Fibroblast of lung (primary cell): ENCODE measurements around the gene EIF5A2. TPM values are rescaled to one million over a fixed set of nuclear protein-coding genes. Genes with fewer than 3 reads are reported as not detected.
A peak's percentile ranks its signal among the peaks of the same experiment; 100 is the strongest.

Experiments used
- DNase-seq, 2 donors: peaks; one replicate each; pipeline versions ENCODE4 v3.0.0 to v3.0.0-alpha.2; 2010; ENCODE audit warnings: low read depth in 2 of 2
- H2AFZ ChIP-seq: 2 replicates; pipeline ENCODE4 v1.5.1; 2012; ENCODE audit warnings: low read length, control low read depth, inconsistent platforms
- H3K27ac ChIP-seq: 2 replicates; pipeline ENCODE4 v1.5.1; 2011; ENCODE audit warnings: low read length, control low read depth; ENCODE audit not compliant: insufficient read depth
- H3K27me3 ChIP-seq: 2 replicates; pipeline ENCODE4 v1.5.1; 2011; ENCODE audit warnings: mild to moderate bottlenecking, low read length; ENCODE audit not compliant: control insufficient read depth, insufficient read depth
- H3K36me3 ChIP-seq: 2 replicates; pipeline ENCODE4 v1.5.1; 2011; ENCODE audit warnings: low read length; ENCODE audit not compliant: control insufficient read depth, insufficient read depth
- H3K4me1 ChIP-seq: 2 replicates; pipeline ENCODE4 v1.5.1; 2011; ENCODE audit warnings: low read length; ENCODE audit not compliant: control insufficient read depth, insufficient read depth; ENCODE audit errors: extremely low read depth
- H3K4me2 ChIP-seq: 2 replicates; pipeline ENCODE4 v1.5.1; 2011; ENCODE audit warnings: low read length, control low read depth; ENCODE audit not compliant: insufficient read depth; ENCODE audit errors: extremely low read depth
- H3K4me3 ChIP-seq, 4 experiments: fragments of 200-600 bp in 1 of 4; sonication (generic) in 1 of 4; replicated peaks in 1 of 4; 2 replicates each; pipeline ENCODE4 v1.5.1; 2011 to 2016; ENCODE audit warnings: low read length in 4 of 4, low read depth in 3 of 4, mild to moderate bottlenecking in 3 of 4, control low read depth in 2 of 4, inconsistent platforms in 1 of 4, mixed read lengths in 1 of 4; ENCODE audit not compliant: insufficient read depth in 1 of 4; ENCODE audit errors: control extremely low read depth in 1 of 4
- H3K79me2 ChIP-seq: 2 replicates; pipeline ENCODE4 v1.5.1; 2012; ENCODE audit warnings: mild to moderate bottlenecking, low read length, inconsistent platforms; ENCODE audit not compliant: control insufficient read depth, insufficient read depth
- H3K9ac ChIP-seq: 2 replicates; pipeline ENCODE4 v1.5.1; 2011; ENCODE audit warnings: mild to moderate bottlenecking, low read length, control low read depth; ENCODE audit not compliant: insufficient read depth
- H3K9me3 ChIP-seq: 2 replicates; pipeline ENCODE4 v1.5.1; 2012; ENCODE audit warnings: low read depth, low read length; ENCODE audit not compliant: control insufficient read depth, insufficient read depth
- H4K20me1 ChIP-seq: 2 replicates; pipeline ENCODE4 v1.5.1; 2011; ENCODE audit warnings: low read length; ENCODE audit not compliant: control insufficient read depth, insufficient read depth; ENCODE audit errors: extremely low read depth
- EZH2 ChIP-seq: IDR thresholded peaks from 2 replicates; pipeline ENCODE4 v1.5.1; 2012; ENCODE audit warnings: low read length, control low read depth, mild to moderate bottlenecking; ENCODE audit errors: missing control alignments
- polyA plus RNA-seq, 2 donors: library from polyadenylated mRNA; depleted of rRNA in 1 of 2; stranded (reverse) in 1 of 2; unstranded in 1 of 2; fragments of >200 nt; gene quantifications; 2 replicates each; pipeline ENCODE4 v1.2.1, GENCODE V29; 2011 to 2012; ENCODE audit warnings: missing spikeins in 1 of 2
- total RNA-seq: library from RNA; depleted of rRNA; stranded (reverse); fragments of >200 nt; gene quantifications from 2 replicates; pipeline ENCODE4 v1.2.1, GENCODE V29; 2014
- TF ChIP-seq, protein P1 (sequence below), 2 donors: IDR thresholded peaks in 1 of 2; conservative IDR thresholded peaks in 1 of 2; 1 replicate in 1 of 2; 2 replicates in 1 of 2; pipeline ENCODE4 v1.5.1; 2011 to 2012; ENCODE audit warnings: low read length in 2 of 2, control low read depth in 1 of 2, inconsistent platforms in 1 of 2, low read depth in 1 of 2, mild to moderate bottlenecking in 1 of 2

Gene EIF5A2
- total and polyA plus RNA-seq, 2 donors (not counting 1 experiment from before 2014, with no cell fraction given), result 14.7 to 27.9 TPM

- no peak overlapping the region for H3K4me2 ChIP-seq
- no peaks in the 10 kb centered on the region for H3K27me3 ChIP-seq
- no peaks in the 10 kb centered on the region for H3K79me2 ChIP-seq
- H2AFZ ChIP-seq, result no peak overlapping the region
- no peaks in the 10 kb centered on the region for H3K9me3 ChIP-seq
- H3K4me1 ChIP-seq, result no peaks in the 10 kb centered on the region
- TF ChIP-seq EZH2, result no peak
- TF ChIP-seq, protein P1, sequence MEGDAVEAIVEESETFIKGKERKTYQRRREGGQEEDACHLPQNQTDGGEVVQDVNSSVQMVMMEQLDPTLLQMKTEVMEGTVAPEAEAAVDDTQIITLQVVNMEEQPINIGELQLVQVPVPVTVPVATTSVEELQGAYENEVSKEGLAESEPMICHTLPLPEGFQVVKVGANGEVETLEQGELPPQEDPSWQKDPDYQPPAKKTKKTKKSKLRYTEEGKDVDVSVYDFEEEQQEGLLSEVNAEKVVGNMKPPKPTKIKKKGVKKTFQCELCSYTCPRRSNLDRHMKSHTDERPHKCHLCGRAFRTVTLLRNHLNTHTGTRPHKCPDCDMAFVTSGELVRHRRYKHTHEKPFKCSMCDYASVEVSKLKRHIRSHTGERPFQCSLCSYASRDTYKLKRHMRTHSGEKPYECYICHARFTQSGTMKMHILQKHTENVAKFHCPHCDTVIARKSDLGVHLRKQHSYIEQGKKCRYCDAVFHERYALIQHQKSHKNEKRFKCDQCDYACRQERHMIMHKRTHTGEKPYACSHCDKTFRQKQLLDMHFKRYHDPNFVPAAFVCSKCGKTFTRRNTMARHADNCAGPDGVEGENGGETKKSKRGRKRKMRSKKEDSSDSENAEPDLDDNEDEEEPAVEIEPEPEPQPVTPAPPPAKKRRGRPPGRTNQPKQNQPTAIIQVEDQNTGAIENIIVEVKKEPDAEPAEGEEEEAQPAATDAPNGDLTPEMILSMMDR (conservative IDR thresholded peaks at IDR 0.05 in 1 of 2, IDR thresholded peaks at IDR 0.05 in 1 of 2; ENCODE audit: low read depth in 1 of 2, low read length in 2 of 2), result no peak
- no peaks in the 10 kb centered on the region for H3K36me3 ChIP-seq
- no peak for DNase-seq
- no peak overlapping the region for H3K4me3 ChIP-seq
- no peak overlapping the region for H3K9ac ChIP-seq
- H3K27ac ChIP-seq, result no peak overlapping the region
- H4K20me1 ChIP-seq, result no peaks in the 10 kb centered on the region
These were observed 31.9 kb downstream of the EIF5A2 start for GRCh38 chr3:170876537-170876936.

DNA sequence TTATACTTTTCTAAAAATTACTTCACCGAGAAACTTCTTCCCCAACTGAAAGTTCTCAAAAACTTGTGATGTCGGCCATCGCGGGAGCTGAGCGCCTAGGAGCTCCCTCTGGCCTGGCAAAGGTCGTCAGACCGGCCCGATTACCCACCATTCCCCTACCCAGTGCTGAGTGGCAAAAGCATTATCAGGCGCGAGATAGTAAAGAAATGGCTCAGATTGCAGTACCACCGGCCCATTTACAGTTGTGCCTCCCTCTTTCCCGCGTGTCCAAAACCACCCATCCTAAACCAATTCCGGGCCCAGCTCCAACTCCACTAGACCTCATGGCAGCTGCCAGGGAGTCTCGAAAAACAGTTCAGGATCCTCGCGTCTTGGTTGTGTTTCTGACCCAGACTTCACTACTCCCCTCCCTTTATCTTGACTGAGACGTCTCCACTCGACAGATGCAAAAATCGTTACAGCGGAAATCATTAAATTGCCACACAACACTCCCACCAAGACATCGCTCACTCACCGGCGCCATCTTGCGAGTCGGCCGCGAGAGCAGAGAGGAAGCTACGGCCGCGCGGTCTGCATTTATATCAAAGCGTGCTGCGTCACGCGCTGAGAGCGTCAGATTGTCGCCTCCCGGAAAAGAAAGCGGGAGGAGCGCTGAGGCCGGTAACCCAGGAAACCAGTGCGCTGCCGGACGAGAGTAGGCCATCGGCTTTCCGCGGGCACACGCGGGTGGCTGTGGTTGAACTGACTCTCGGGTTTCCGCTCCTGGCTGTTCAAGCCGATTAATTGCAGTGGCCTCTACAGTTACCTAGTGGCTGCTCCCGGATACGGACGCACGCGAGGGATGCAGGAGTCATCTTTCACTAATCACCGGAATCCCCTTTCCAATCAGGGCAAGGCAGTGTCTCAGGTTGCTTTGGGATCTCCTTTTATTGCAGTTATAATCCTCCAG is 38.5 kb downstream of the EIF5A2 start, which contains the start of gene RPL22L1:
RPL22L1 (minus strand) TSS at position 551 of the 949 bp plus-strand sequence; CDS start at position 523, 28 bp downstream.
- Histone ChIP-seq H3K36me3 (peaks cover 1% of the 10 kb centered on the region), H2AFZ (peak within 1 kb of the TSS; percentile 96), H3K27ac (peak within 1 kb of the TSS; percentile 98), H3K79me2 (peaks cover 19% of the 10 kb centered on the region), H3K4me2 (peak within 1 kb of the TSS; percentile 81), H3K4me3 (peak within 1 kb of the TSS; percentile 64 to 97 (median 86)), H3K4me1 (no peaks in the 10 kb centered on the region), H3K9me3 (no peaks in the 10 kb centered on the region), H3K9ac (peak within 1 kb of the TSS; percentile 87), H4K20me1 (peaks cover 2% of the 10 kb centered on the region), H3K27me3 (no peaks in the 10 kb centered on the region)
- peak; percentile 95 to 96 for DNase-seq
- TF ChIP-seq, protein P1 (conservative IDR thresholded peaks at IDR 0.05 in 1 of 2, IDR thresholded peaks at IDR 0.05 in 1 of 2; ENCODE audit: low read depth in 1 of 2, low read length in 2 of 2), result peak; percentile 2 to 29
- TF ChIP-seq EZH2, result no peak

DNA sequence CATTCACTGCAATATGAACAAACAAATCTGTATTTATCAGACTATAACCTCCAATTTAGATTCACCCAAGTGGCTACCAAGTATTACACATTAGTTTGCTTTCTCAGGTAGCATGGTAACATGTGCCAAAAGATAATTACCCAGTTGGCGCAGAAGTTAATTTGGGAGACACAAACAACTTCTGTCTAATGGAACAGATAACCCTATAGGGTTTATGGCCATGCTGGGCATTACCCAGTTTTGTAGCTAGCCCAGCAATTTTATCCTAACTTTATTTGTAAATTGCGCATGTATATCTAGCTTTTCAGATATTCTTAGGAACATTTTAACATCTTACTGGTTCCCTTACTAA is 39.2 kb downstream of the EIF5A2 start:
- Histone ChIP-seq H2AFZ (no peak overlapping the region), H3K36me3 (peaks cover 1% of the 10 kb centered on the region), H4K20me1 (peaks cover 2% of the 10 kb centered on the region), H3K4me3 (peak overlapping the region; percentile 64 to 97 (median 86)), H3K79me2 (peaks cover 19% of the 10 kb centered on the region), H3K27me3 (no peaks in the 10 kb centered on the region), H3K27ac (peak overlapping the region; percentile 98), H3K4me1 (no peaks in the 10 kb centered on the region), H3K9me3 (no peaks in the 10 kb centered on the region), H3K9ac (peak overlapping the region; percentile 87), H3K4me2 (peak overlapping the region; percentile 79)
- DNase-seq, result no peak
- no peak for TF ChIP-seq EZH2
- TF ChIP-seq, protein P1 (conservative IDR thresholded peaks at IDR 0.05 in 1 of 2, IDR thresholded peaks at IDR 0.05 in 1 of 2; ENCODE audit: low read depth in 1 of 2, low read length in 2 of 2), result no peak
